Mesothelial cell of epicardium (in vitro differentiated cells): ENCODE data around the gene KCNAB2. TPM values are rescaled to one million over a fixed set of nuclear protein-coding genes. Genes with fewer than 3 reads are reported as not detected.

Experiments used
- DNase-seq, 2 experiments: peaks; one replicate each; pipeline ENCODE4 v3.0.0; 2021; ENCODE audit warnings: low spot score in 2 of 2; ENCODE audit not compliant: unreplicated experiment in 2 of 2
- H3K27ac Mint-ChIP-seq: 2 replicates; pipeline ENCODE4 v1.8.0; 2021; ENCODE audit warnings: mixed read lengths
- H3K27me3 Mint-ChIP-seq: 2 replicates; pipeline ENCODE4 v1.8.0; 2021; ENCODE audit warnings: low read depth, mixed read lengths
- H3K36me3 Mint-ChIP-seq: 2 replicates; pipeline ENCODE4 v1.8.0; 2021; ENCODE audit warnings: mixed read lengths
- H3K4me1 Mint-ChIP-seq: 2 replicates; pipeline ENCODE4 v1.8.0; 2021; ENCODE audit warnings: mixed read lengths
- H3K4me3 Mint-ChIP-seq: 2 replicates; pipeline ENCODE4 v1.8.0; 2021; ENCODE audit warnings: mild to moderate bottlenecking, moderate library complexity, mixed read lengths
- H3K9me3 Mint-ChIP-seq: 2 replicates; pipeline ENCODE4 v1.8.0; 2021; ENCODE audit warnings: mixed read lengths
- CTCF ChIP-seq: fragments of 200-600 bp; sonication (generic); IDR thresholded peaks from one replicate; pipeline ENCODE4 v1.5.0; 2021; ENCODE audit warnings: antibody characterized with exemption; ENCODE audit not compliant: unreplicated experiment
- total RNA-seq: library from RNA; stranded (reverse); gene quantifications from 3 replicates; pipeline ENCODE4 v1.2.1, GENCODE V29; 2021

Gene KCNAB2
- total RNA-seq, 1 donor from 2014 or later = 10.7 TPM

GRCh38 chr1:6004412-6005123 lies 41.1 kb upstream of the KCNAB2 start:
- no peak for DNase-seq
- no peaks in the 10 kb centered on the region for H3K9me3 Mint-ChIP-seq
- no peak overlapping the region for H3K27ac Mint-ChIP-seq
- TF ChIP-seq CTCF = no peak
- no peaks in the 10 kb centered on the region for H3K36me3 Mint-ChIP-seq
- peaks cover 8% of the 10 kb centered on the region for H3K27me3 Mint-ChIP-seq
- H3K4me3 Mint-ChIP-seq = no peak overlapping the region
- peaks cover 13% of the 10 kb centered on the region for H3K4me1 Mint-ChIP-seq

- H3K27ac Mint-ChIP-seq = no peak overlapping the region
- H3K9me3 Mint-ChIP-seq = no peaks in the 10 kb centered on the region
- H3K4me3 Mint-ChIP-seq = no peak overlapping the region
- H3K4me1 Mint-ChIP-seq = peaks cover 13% of the 10 kb centered on the region
- TF ChIP-seq CTCF = no peak
- no peak for DNase-seq
- H3K36me3 Mint-ChIP-seq = no peaks in the 10 kb centered on the region
- peaks cover 8% of the 10 kb centered on the region for H3K27me3 Mint-ChIP-seq
Measured at GRCh38 chr1:6005276-6005917, 40.3 kb upstream of the KCNAB2 start.

DNA sequence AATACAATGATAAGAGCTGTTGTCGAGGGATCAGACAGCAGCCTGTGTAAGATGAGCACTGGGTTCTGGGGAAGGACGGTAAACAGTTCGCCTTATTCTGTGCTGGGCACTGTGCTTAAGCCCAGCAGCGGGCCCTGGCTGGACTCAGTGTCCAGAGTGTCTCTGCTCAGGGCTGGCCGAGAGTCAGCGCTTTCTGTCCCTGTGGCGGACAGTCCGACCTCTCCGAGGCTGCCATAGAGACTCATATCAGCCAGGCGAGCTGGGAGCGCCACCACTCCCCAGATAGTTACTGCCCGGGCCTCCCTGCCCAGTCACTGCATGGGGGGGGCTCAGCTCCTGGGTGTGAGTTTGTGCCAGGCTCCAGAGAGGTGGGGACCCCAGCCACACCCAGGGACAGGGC lies 38.8 kb upstream of the KCNAB2 start:
- no peak for DNase-seq
- H3K4me1 Mint-ChIP-seq = peaks cover 13% of the 10 kb centered on the region
- no peak overlapping the region for H3K4me3 Mint-ChIP-seq

GRCh38 chr1:6007318-6008083 lies 38.2 kb upstream of the KCNAB2 start:
- H3K27ac Mint-ChIP-seq = no peak overlapping the region
- peaks cover 12% of the 10 kb centered on the region for H3K27me3 Mint-ChIP-seq
- no peaks in the 10 kb centered on the region for H3K9me3 Mint-ChIP-seq
- no peak overlapping the region for H3K4me3 Mint-ChIP-seq
- peaks cover 13% of the 10 kb centered on the region for H3K4me1 Mint-ChIP-seq
- no peaks in the 10 kb centered on the region for H3K36me3 Mint-ChIP-seq
- no peak for TF ChIP-seq CTCF
- no peak for DNase-seq

More for the DNA sequence above, 38.8 kb upstream of the KCNAB2 start:
- Mint-ChIP-seq H3K27ac (no peak overlapping the region), H3K27me3 (peaks cover 12% of the 10 kb centered on the region), H3K36me3 (no peaks in the 10 kb centered on the region), H3K9me3 (no peaks in the 10 kb centered on the region)
- TF ChIP-seq CTCF = no peak

DNA sequence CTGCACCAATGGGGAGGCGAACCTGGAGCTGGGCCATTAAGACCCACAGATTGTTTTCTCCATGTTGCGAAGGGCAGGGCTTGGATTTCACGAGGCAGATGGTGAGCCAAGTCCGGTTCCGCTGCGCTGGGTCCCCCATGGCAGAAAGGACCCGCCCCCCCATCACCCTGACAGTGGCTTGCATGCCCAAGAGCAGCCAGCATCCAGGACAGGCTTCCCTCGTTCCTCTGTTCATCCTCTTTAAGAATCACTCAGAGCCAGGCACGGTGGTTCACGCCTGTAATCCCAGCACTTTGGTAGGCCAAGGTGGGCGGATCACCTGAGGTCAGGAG lies 37.6 kb upstream of the KCNAB2 start:
- no peak overlapping the region for H3K4me3 Mint-ChIP-seq
- DNase-seq = no peak
- H3K36me3 Mint-ChIP-seq = no peaks in the 10 kb centered on the region
- H3K4me1 Mint-ChIP-seq = peaks cover 13% of the 10 kb centered on the region
- H3K27ac Mint-ChIP-seq = no peak overlapping the region
- no peak for TF ChIP-seq CTCF
- peaks cover 11% of the 10 kb centered on the region for H3K27me3 Mint-ChIP-seq
- H3K9me3 Mint-ChIP-seq = no peaks in the 10 kb centered on the region
